Kidney tubule cell (primary cell): ENCODE results near the gene DOCK7.
A peak's percentile ranks its signal among the peaks of the same experiment; 100 is the strongest.
"Not testable (repeated sequence)": the region's sequence is repeated elsewhere in the genome, so short reads cannot be mapped to it uniquely, and the experiment has no call there.

Source experiments
- DNase-seq: peaks from one replicate; pipeline ENCODE4 v3.0.0-alpha.2; 2018; ENCODE audit warnings: low spot score

Gene DOCK7

DNA sequence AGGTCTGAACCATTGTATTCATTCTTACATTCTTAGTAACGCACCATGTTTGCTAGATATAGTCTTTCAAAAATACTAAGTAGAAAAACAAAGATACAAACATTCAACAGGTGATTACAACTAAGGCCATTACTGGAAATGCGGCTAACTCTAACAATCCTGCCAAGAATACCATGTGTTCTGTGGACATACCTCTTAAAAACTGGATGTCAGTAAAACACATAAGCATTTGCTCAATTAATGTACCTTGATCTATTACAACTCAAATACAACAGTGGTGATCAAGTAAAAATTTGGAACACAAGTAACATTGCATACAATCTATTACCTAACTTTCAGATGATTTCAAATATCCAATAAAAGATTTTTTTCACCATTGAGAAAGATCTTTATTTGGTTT, 75.4 kb downstream of the DOCK7 start:
- DNase-seq = no peak

GRCh38 chr1:62610588-62610987, 77.6 kb downstream of the DOCK7 start:
- not testable (repeated sequence) for DNase-seq

DNA sequence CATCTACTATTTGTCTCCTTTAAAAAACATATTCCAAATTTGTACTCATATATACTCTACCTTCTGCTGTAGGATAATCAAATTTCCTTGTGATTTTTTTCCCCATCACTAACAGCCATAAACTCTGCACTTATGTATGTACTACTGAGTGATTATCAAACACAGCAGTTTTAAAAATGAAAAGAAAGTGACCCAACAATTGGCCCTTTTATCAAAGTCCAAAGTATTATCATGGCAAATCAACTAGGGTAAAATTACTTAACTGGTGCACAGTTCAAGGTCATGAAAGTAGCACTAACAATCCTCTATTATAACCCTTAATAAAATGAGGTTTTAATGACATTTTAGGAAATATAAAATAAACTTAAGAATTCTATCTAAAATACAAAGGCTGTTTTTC, 79.3 kb downstream of the DOCK7 start:
- DNase-seq = no peak

- no peak for DNase-seq
Observed at GRCh38 chr1:62601457-62601856, 86.7 kb downstream of the DOCK7 start.

- peak; percentile 9 for DNase-seq
Observed at GRCh38 chr1:62599044-62599443, 89.1 kb downstream of the DOCK7 start.

DNA sequence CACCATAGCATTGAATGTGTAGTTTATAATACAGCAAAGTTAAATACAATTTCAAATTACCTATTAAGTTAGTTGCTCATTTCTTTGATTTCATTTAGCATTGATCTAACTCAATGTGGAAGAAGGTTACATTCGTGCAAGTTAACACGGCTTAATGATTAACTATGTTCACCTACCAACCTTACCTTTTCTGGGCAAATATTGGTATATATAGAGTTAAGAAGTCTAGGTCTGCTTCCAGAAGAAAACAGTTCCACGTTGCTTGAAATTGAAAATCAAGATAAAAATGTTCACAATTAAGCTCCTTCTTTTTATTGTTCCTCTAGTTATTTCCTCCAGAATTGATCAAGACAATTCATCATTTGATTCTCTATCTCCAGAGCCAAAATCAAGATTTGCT, 90.9 kb downstream of the DOCK7 start, which contains the start of gene ANGPTL3:
Gene ANGPTL3, plus strand, starts transcription at position 240 of the 400 bp plus-strand sequence. Its CDS starts 47 bp downstream, at position 287.
- DNase-seq = peak; percentile 1

- no peak for DNase-seq
Observed at GRCh38 chr1:62595647-62596046, 92.5 kb downstream of the DOCK7 start.

- DNase-seq = no peak
Observed at GRCh38 chr1:62593825-62594394, 94.3 kb downstream of the DOCK7 start.

GRCh38 chr1:62590970-62591368, 97.2 kb downstream of the DOCK7 start:
- DNase-seq = no peak

GRCh38 chr1:62590255-62590969, 97.8 kb downstream of the DOCK7 start:
- DNase-seq = no peak

DNA sequence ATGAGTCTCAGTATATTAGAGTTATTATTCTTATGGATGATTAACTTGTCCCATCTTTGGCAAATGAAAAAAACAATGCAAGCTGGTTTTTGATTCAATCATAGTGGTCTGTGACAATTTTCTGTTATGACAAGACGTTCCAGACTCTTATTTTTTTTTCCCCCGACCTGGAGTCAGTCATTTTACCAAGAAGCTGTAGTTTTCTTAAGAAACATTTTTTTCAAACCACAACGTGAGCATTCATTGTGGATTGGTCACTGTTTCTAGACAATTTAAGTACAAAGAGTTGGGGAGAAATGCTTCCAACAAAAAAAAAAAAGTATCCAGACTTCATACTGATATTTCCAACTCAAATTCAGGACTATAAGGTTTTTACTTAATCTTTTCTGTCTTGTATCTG, 98.9 kb downstream of the DOCK7 start:
- DNase-seq = no peak

DNA sequence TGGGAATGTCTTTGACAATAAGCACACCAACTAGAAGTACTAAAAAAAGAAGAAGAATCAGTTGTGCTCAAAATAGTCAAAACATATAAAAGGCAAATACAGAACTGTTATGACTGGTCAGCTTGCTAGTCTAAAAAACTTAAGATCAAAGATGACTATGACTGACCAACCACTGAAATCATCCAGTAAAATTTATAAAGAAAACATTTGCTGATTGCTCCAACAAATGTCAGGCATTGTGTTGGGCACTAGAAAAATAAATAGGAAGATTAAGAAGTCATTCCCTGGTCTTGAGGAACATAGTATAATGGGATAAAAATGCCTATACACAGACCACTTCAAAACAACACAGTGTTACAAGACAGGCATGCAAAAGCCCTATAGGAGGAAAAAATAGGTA, 100.2 kb downstream of the DOCK7 start:
- DNase-seq = no peak

DNA sequence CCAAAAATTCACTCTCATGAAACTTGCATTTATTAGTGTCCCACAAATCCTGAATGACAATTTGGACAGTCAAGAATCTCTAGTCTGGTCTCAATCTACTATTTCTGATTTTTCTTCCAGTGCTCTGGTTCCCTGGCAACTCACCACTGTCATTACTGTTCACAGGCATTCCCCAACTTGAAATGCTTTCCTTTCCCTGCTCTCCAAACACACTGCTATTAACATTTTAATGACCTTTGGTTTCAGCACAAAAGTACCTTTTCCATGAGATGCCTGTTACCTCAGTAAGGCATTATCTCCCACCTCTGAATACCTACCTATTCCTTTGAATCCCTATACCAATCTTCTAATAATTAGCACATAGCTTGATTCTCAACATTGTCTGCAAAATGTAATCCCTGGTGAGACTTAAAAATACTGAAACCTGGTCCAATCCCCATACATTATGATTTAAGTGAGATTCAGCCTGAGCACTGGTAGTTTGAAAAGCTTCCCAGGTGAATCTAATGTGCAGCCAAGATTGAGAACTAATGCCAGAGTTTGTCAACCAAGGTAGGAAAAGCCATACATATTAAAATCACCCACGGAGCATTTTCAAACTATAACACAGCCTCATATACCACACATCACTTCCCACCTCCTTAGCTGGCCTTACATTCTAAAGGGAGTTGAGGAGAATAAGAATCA, 102.6 kb downstream of the DOCK7 start:
- DNase-seq = no peak

- DNase-seq = no peak
Observed at GRCh38 chr1:62573675-62574074, 114.5 kb downstream of the DOCK7 start.

DNA sequence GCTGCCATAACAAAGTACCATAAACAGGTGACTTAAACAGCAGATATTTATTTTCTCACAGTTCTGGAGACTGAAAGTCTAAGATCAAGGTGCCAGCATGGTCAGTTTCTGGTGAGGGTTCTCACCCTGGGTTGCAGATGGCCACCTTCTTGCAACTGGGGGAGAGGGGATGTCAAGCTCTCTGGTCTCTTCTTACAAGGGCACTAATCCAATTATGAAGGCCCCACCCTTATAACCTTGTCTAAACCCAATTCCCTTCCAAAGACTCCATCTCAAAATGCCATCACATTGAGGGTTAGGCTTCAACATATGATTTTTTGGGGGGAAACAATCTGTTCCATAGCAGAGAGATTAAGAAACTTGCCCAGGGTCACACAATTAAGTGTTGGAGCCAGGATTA, 115.7 kb downstream of the DOCK7 start:
- no peak for DNase-seq

DNA sequence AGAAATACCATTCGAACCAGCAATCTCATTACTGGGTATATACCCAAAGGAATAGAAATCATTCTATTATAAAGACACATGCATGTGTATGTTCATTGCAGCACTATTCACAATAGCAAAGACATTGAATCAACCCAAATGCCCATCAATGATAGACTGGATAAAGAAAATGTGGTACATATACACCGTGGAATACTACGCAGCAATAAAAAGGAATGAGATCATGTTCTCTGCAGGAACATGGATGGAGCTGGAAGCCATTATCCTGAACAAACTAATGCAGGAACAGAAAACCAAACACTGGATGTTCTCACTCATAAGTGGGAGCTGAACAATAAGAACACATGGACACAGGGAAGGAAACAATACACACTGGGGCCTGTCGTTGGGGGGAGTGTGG, 116.7 kb downstream of the DOCK7 start:
- not testable (repeated sequence) for DNase-seq

DNA sequence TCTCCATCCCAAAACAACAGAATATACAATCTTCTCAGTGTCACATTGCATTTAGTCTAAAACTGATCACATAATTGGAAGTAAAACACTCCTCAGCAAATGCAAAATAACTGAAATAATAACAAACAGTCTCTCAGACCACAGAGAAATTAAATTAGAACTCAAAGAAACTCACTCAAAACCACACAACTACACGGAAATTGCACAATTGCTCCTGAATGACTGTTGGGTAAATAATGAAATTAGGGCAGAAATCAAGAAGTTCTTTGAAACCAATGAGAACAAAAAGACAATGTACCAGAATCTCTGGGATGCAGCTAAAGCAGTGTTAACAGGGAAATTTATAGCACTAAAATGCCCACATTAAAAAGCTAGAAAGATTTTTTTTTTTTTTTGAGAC, 120.3 kb downstream of the DOCK7 start:
- DNase-seq = not testable (repeated sequence)

DNA sequence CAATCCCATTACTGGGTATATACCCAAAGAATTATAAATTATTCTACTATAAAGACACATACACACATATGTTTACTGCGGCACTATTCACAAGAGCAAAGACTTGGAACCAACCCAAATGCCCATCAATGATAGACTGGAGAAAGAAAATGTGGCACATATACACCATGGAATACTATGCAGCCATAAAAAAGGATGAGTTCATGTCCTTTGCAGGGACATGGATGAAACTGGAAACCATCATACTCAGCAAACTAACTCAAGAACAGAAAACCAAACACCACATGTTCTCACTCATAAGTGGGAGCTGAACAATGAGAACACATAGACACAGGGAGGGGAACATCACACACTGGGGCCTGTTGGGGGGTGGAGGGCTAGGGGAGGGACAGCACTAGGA, 121.0 kb downstream of the DOCK7 start:
- not testable (repeated sequence) for DNase-seq

- no peak for DNase-seq
Observed at GRCh38 chr1:62561306-62561705, 126.9 kb downstream of the DOCK7 start.

DNA sequence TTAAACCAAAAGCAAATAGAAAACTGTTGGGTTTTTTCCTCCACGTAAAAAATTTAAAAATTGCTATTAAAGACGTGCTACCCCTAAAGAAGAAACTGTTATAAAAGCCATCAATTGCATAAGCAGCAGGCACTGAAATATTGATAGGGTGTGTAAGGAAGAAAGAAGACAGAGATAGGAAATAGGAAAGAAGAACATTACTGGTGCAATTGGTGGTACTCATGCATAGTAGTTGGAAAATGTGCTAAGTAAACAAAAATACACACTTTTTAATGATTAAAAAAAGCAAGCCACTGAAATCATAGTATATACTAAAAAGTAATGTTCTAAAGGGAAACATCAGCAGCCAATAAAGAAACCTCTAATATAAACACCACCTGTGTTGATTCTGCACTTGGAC, 143.6 kb downstream of the DOCK7 start:
- no peak for DNase-seq

DNA sequence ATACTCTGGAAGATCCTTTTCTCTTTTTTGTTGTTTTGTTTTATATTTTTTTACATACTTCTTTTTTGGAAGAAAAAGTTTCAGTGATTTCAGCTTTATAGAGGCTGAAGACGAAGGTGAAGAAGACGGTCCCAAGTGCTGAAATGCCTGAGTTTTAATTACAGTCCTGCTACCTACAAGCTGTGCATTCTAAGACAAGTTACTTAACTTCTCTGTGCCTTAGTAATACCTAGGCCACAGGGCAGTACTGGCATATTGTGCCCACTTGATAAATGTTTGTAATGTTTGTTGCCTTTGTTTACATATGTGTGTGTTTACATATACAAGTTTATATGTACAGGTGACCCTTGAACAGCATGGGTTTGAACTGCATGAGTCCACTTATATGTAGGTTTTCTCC, 147.1 kb downstream of the DOCK7 start:
- DNase-seq = no peak

- DNase-seq = no peak
Observed at GRCh38 chr1:62539028-62539447, 149.1 kb downstream of the DOCK7 start.

GRCh38 chr1:62536865-62537264, 151.3 kb downstream of the DOCK7 start:
- no peak for DNase-seq
